ENCODE results near the gene CRMP1. TPM values are rescaled to one million over a fixed set of nuclear protein-coding genes. Genes with fewer than 3 reads are reported as not detected.

CRMP1 gene
- total RNA-seq, 1 donor from 2014 or later = 1.4 TPM

DNA sequence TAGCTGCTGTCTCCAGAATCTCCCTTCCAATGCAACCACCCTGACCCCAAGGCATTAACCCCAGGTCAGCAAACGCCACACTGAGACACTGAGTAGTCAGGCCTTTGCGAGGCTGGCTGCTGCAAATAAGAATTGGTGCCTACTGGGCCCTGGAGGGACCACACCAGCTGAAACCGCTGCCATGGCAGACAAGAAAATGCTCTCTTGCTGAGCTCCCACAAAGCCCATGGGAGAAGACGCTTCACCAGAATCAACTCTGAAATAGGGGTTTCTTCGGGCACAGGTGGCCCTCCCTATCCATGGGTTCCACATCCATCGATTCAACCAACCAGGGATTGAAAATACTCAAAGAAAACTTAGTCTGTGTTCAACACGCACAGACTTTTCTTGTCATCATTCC lies 26.7 kb upstream of the CRMP1 start:
- no peak for DNase-seq
- TF ChIP-seq, protein P1, sequence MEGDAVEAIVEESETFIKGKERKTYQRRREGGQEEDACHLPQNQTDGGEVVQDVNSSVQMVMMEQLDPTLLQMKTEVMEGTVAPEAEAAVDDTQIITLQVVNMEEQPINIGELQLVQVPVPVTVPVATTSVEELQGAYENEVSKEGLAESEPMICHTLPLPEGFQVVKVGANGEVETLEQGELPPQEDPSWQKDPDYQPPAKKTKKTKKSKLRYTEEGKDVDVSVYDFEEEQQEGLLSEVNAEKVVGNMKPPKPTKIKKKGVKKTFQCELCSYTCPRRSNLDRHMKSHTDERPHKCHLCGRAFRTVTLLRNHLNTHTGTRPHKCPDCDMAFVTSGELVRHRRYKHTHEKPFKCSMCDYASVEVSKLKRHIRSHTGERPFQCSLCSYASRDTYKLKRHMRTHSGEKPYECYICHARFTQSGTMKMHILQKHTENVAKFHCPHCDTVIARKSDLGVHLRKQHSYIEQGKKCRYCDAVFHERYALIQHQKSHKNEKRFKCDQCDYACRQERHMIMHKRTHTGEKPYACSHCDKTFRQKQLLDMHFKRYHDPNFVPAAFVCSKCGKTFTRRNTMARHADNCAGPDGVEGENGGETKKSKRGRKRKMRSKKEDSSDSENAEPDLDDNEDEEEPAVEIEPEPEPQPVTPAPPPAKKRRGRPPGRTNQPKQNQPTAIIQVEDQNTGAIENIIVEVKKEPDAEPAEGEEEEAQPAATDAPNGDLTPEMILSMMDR (IDR thresholded peaks at IDR 0.05; ENCODE audit: borderline replicate concordance) = no peak
- Histone ChIP-seq H3K4me1 (no peaks in the 10 kb centered on the region), H3K4me3 (no peak overlapping the region), H3K27me3 (ENCODE audit: low read depth) (peaks cover 93% of the 10 kb centered on the region), H3K36me3 (no peaks in the 10 kb centered on the region), H3K27ac (replicated peaks) (no peak overlapping the region), H3K9me3 (replicated peaks) (no peaks in the 10 kb centered on the region)
- intact Hi-C loops (cut with micrococcal nuclease) = no loop called here

DNA sequence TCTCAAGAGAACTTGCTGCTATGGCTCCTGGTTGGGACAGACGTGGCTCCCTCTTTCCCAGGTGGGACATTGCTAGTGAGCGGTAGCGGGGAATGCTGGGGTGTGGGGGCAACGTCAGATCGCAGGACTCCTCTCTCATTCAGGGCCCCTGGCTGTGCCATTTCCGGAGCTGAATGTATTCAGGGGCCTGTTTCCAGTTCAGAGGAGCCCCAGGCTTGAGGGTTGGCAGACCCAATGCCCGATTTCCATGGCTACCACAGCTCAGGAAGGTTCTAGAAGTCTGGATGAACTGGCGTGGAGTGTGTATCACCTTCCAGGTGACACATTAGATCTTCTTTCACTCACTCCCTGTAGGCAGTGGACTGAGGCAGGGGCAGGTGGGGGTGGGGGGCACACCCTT lies 26.2 kb upstream of the CRMP1 start:
- Histone ChIP-seq H3K4me3 (no peak overlapping the region), H3K27me3 (ENCODE audit: low read depth) (peaks cover 87% of the 10 kb centered on the region), H3K27ac (replicated peaks) (no peak overlapping the region), H3K4me1 (no peaks in the 10 kb centered on the region), H3K36me3 (no peaks in the 10 kb centered on the region), H3K9me3 (replicated peaks) (no peaks in the 10 kb centered on the region)
- DNase-seq = no peak
- intact Hi-C loops (cut with micrococcal nuclease) = no loop called here
- TF ChIP-seq, protein P1 (IDR thresholded peaks at IDR 0.05; ENCODE audit: borderline replicate concordance) = no peak

DNA sequence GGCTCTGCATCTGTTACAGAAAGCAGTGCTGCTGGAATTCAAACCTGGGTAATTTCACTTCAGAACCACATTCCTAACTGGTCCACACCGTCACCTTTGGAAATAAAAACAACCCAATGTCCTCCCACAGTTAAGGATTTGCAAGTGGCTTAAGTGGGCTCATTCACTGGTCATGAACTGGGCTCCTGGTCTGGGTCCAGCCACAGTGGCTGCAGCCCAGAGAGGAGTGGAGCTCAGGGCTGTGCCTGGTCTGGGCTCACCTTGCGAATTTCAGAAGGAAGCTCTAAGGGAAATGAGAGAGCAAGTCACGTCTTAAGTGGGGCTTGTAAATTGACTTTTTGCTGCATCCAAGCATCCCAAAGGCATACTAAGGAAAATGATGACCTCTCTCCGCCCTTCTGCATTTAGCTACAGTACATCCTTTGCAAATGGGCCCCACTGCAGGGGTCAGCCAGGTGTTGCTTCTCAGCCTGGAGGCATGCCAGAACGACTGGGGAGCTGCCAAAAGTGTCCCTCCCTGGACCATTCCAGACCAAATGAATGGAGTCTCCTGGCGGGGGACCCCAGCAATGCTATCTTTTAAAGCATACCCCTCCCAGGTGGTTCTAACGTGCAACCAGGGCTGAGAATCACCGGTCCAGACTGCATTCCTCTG lies 25.6 kb upstream of the CRMP1 start:
- intact Hi-C loops (cut with micrococcal nuclease) = no loop called here
- no peaks in the 10 kb centered on the region for H3K9me3 ChIP-seq (replicated peaks)
- no peaks in the 10 kb centered on the region for H3K4me1 ChIP-seq
- TF ChIP-seq, protein P1 (IDR thresholded peaks at IDR 0.05; ENCODE audit: borderline replicate concordance) = no peak
- no peak overlapping the region for H3K4me3 ChIP-seq
- H3K36me3 ChIP-seq = no peaks in the 10 kb centered on the region
- H3K27ac ChIP-seq (replicated peaks) = no peak overlapping the region
- no peak for DNase-seq
- H3K27me3 ChIP-seq (ENCODE audit: low read depth) = peaks cover 82% of the 10 kb centered on the region

DNA sequence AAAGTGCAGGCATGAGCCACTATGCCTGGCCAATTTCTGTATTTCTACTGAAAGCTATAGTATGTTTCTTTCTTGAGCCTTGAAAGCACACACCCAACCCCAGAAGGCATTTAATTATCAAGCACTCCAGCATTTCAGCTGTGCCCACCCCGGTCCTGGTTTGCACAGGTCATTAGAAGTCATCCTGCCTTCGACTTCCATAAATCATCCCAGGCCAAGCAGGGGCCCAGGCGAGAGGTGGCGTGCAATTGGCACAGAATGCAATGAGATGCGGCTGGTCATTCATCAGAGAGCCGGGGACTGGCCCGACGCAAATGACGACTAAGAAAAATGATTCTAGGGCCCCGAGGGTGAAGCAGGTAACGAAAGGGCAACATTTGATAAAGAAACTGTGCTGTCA lies 24.8 kb upstream of the CRMP1 start:
- H3K27ac ChIP-seq (replicated peaks) = no peak overlapping the region
- no peak for DNase-seq
- TF ChIP-seq, protein P1 (IDR thresholded peaks at IDR 0.05; ENCODE audit: borderline replicate concordance) = no peak
- peaks cover 74% of the 10 kb centered on the region for H3K27me3 ChIP-seq (ENCODE audit: low read depth)
- intact Hi-C loops (cut with micrococcal nuclease) = no loop called here
- H3K9me3 ChIP-seq (replicated peaks) = peaks cover 2% of the 10 kb centered on the region
- H3K4me3 ChIP-seq = no peak overlapping the region
- no peaks in the 10 kb centered on the region for H3K4me1 ChIP-seq
- H3K36me3 ChIP-seq = no peaks in the 10 kb centered on the region

DNA sequence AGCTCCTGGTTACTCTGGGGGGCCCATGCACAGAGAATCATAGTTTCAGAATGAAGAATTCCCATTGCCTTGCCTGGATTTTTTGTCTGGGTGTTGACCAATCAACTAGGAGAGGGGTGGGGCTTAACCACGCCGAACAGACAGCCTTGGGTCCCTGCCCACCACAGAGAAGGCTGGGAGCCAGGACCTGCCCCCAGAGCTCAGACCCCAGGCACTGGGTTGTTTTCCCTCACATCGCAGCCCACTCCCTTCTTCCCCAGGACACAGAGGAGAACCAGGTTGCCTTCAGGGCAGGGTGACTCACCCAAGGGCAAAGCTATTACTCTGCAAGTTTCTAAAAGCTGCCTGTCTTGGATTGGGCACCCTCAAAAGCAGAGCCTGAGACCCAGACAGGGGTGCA lies 23.3 kb upstream of the CRMP1 start:
- TF ChIP-seq, protein P1 (IDR thresholded peaks at IDR 0.05; ENCODE audit: borderline replicate concordance) = no peak

More for the DNA sequence above, 23.3 kb upstream of the CRMP1 start:
- H3K27me3 ChIP-seq (ENCODE audit: low read depth) = peaks cover 59% of the 10 kb centered on the region
- no peak overlapping the region for H3K4me3 ChIP-seq
- no peak overlapping the region for H3K27ac ChIP-seq (replicated peaks)
- DNase-seq = no peak
- H3K9me3 ChIP-seq (replicated peaks) = peaks cover 7% of the 10 kb centered on the region
- no peaks in the 10 kb centered on the region for H3K4me1 ChIP-seq
- intact Hi-C loops (cut with micrococcal nuclease) = no loop called here
- H3K36me3 ChIP-seq = no peaks in the 10 kb centered on the region
